GM21786 (cell line): ENCODE data around the gene STAP2.

ENCODE experiments used
- ATAC-seq: cut with Tn5 transposase; IDR thresholded peaks from one replicate; pipeline ENCODE4 v1.9.1; 2021; ENCODE audit not compliant: unreplicated experiment

STAP2 gene

GRCh38 chr19:4371247-4372164, 32.9 kb upstream of the STAP2 start:
- no peak for ATAC-seq

- ATAC-seq, result no peak
Observed at GRCh38 chr19:4370418-4371041, 31.9 kb upstream of the STAP2 start.

- ATAC-seq, result no peak
Observed at GRCh38 chr19:4369888-4370260, 31.2 kb upstream of the STAP2 start.

GRCh38 chr19:4369109-4369887, 30.7 kb upstream of the STAP2 start:
- ATAC-seq, result peak; percentile 56

GRCh38 chr19:4368128-4368820, 29.6 kb upstream of the STAP2 start:
- no peak for ATAC-seq

- no peak for ATAC-seq
Observed at GRCh38 chr19:4367781-4368127, 29.1 kb upstream of the STAP2 start.

- no peak for ATAC-seq
Observed at GRCh38 chr19:4367336-4367723, 28.7 kb upstream of the STAP2 start.

- no peak for ATAC-seq
Observed at GRCh38 chr19:4366666-4367335, 28.2 kb upstream of the STAP2 start.

- ATAC-seq, result no peak
Observed at GRCh38 chr19:4365791-4366665, 27.4 kb upstream of the STAP2 start.

- ATAC-seq, result no peak
Observed at GRCh38 chr19:4365341-4365740, 26.7 kb upstream of the STAP2 start.

GRCh38 chr19:4363571-4364304, 25.1 kb upstream of the STAP2 start:
- ATAC-seq, result no peak

- no peak for ATAC-seq
Observed at GRCh38 chr19:4362831-4363545, 24.4 kb upstream of the STAP2 start.

- no peak for ATAC-seq
Observed at GRCh38 chr19:4362101-4362828, 23.6 kb upstream of the STAP2 start.

GRCh38 chr19:4361152-4362046, 22.8 kb upstream of the STAP2 start:
- ATAC-seq, result no peak

- ATAC-seq, result no peak
Observed at GRCh38 chr19:4360641-4361151, 22.1 kb upstream of the STAP2 start.

- no peak for ATAC-seq
Observed at GRCh38 chr19:4360081-4360569, 21.5 kb upstream of the STAP2 start.
